Measurements from ENCODE around the gene NAV3.

- no peak for TF ChIP-seq EZH2 (IDR thresholded peaks at IDR 0.05; ENCODE audit: low read length, unreplicated experiment)
- TF ChIP-seq, protein P1, sequence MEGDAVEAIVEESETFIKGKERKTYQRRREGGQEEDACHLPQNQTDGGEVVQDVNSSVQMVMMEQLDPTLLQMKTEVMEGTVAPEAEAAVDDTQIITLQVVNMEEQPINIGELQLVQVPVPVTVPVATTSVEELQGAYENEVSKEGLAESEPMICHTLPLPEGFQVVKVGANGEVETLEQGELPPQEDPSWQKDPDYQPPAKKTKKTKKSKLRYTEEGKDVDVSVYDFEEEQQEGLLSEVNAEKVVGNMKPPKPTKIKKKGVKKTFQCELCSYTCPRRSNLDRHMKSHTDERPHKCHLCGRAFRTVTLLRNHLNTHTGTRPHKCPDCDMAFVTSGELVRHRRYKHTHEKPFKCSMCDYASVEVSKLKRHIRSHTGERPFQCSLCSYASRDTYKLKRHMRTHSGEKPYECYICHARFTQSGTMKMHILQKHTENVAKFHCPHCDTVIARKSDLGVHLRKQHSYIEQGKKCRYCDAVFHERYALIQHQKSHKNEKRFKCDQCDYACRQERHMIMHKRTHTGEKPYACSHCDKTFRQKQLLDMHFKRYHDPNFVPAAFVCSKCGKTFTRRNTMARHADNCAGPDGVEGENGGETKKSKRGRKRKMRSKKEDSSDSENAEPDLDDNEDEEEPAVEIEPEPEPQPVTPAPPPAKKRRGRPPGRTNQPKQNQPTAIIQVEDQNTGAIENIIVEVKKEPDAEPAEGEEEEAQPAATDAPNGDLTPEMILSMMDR (conservative IDR thresholded peaks at IDR 0.05; ENCODE audit: low read depth, low read length), result no peak
Observed at GRCh38 chr12:78185109-78185508, 354.4 kb downstream of the NAV3 start.

Data from PC-3 (cell line).